T-helper 2 cell (primary cell): ENCODE results near the gene DMBX1.

Experiments
- DNase-seq, 5 experiments: peaks; one replicate each; pipeline versions ENCODE4 v3.0.0 to v3.0.0-alpha.2; 2012 to 2022

Gene DMBX1

GRCh38 chr1:46461017-46461808 is 28.4 kb upstream of the DMBX1 start:
- no peak for DNase-seq

GRCh38 chr1:46461809-46462448 is 27.7 kb upstream of the DMBX1 start:
- no peak for DNase-seq

GRCh38 chr1:46464013-46464548 is 25.6 kb upstream of the DMBX1 start:
- DNase-seq: no peak

- no peak for DNase-seq
These were observed 24.7 kb upstream of the DMBX1 start for GRCh38 chr1:46464915-46465314.

- no peak for DNase-seq
These were observed 23.6 kb upstream of the DMBX1 start for GRCh38 chr1:46465981-46466476.

- DNase-seq: peak in 1 of 5 experiments; percentile 15
These were observed 23.0 kb upstream of the DMBX1 start for GRCh38 chr1:46466477-46467182.

- no peak for DNase-seq
These were observed 22.5 kb upstream of the DMBX1 start for GRCh38 chr1:46467183-46467504.

GRCh38 chr1:46469881-46470280 is 19.8 kb upstream of the DMBX1 start:
- DNase-seq: no peak

- no peak for DNase-seq
These were observed 17.7 kb upstream of the DMBX1 start for GRCh38 chr1:46471848-46472492.

- DNase-seq: no peak
These were observed 17.0 kb upstream of the DMBX1 start for GRCh38 chr1:46472498-46473181.

GRCh38 chr1:46473991-46474390 is 15.6 kb upstream of the DMBX1 start:
- no peak for DNase-seq

- no peak for DNase-seq
These were observed 15.1 kb upstream of the DMBX1 start for GRCh38 chr1:46474570-46474969.

GRCh38 chr1:46476673-46477072 is 13.0 kb upstream of the DMBX1 start:
- DNase-seq: no peak

GRCh38 chr1:46477153-46477929 is 12.3 kb upstream of the DMBX1 start:
- peak; percentile 41 to 64 (median 56) for DNase-seq

- no peak for DNase-seq
These were observed 10.7 kb upstream of the DMBX1 start for GRCh38 chr1:46478721-46479485.

- no peak for DNase-seq
These were observed 9.8 kb upstream of the DMBX1 start for GRCh38 chr1:46479744-46480350.

- DNase-seq: no peak
These were observed 8.5 kb upstream of the DMBX1 start for GRCh38 chr1:46480959-46481646.

GRCh38 chr1:46481961-46482360 is 7.7 kb upstream of the DMBX1 start:
- DNase-seq: no peak

- no peak for DNase-seq
These were observed 6.0 kb upstream of the DMBX1 start for GRCh38 chr1:46483589-46483988.
